Activated CD4-positive, alpha-beta T cell treated with anti-CD3 and anti-CD28 coated beads, Interleukin-2, amount 50 U/mL, for 1 hour (primary cell): ENCODE data around the gene MR1.

ENCODE experiments used
- DNase-seq: peaks from one replicate; pipeline ENCODE4 v3.0.0-alpha.2; 2020

MR1 gene

DNA sequence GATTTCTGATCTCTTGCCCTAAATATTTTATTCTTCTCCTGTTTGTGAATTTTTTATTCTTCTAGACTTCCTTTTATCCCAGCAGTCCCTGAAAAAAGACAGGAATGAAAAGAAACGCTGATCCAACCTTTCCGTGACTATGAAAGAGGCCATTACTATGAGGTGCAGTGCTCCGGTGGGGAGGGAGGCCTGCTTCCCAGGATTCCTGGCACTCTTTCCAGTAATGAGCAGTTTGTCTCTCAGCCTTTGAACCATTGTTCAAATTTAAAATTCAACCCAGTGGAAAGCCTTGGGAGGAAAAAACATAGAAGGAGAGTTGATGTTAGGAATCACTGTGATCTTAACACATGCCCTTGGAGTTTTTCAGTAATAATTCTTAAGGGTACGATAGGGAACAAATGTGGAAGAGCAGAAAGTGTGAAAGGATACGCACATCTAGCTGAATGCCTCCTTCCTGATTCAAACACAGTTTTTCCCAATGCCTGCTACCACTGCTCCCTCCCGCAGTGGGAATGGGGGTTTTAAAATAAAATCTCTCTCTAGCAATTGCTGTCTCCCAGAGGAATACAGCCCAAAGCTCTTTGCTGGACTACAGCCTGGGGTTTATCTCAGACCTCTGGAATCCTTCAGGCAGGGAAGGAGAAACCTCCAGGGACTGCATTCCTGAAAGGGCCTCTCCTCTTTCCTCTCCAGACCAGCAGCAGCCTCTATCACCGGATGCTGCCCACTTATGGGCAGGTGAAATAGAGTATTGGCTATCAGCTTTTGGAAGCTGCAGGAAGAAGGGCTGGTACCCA, 60.8 kb downstream of the MR1 start:
- no peak for DNase-seq

DNA sequence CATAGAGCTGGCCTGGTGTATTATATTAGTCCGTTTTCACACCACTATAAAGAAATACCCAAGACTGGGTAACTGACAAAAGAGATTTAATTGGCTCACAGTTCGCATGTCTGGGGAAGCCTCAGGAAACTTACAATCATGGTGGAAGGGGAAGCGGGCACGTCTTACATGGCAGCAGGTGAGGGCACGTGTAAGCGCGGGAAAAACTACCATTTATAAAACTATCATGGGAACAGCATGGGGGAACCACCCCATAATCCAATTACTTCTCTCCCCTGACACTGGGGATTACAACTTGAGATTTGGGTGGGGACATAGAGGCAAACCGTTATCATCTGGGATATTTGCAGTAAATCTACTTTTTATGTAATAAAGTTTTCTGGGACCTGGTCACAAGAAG, 61.5 kb downstream of the MR1 start:
- DNase-seq = no peak

DNA sequence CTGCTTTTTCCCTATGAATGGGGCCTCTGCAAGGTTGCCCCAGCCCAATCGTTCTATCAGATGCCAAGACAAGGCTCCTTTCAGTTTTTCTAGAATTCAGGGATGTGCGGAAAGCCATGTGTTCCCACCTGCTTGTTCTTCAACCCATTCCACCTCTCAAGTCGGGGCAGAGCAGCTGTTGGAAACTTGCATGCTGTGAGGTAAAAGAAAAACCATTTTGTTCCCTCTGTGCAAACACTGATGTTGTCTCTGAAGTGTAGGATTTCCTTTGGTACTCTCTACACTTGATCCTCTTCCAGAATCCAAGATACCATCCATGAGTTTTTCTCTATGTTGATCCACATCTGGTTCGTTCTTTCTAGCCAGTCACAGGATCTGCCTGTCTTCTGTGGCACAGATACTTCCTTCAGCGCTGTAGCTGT, 62.0 kb downstream of the MR1 start:
- DNase-seq = no peak

DNA sequence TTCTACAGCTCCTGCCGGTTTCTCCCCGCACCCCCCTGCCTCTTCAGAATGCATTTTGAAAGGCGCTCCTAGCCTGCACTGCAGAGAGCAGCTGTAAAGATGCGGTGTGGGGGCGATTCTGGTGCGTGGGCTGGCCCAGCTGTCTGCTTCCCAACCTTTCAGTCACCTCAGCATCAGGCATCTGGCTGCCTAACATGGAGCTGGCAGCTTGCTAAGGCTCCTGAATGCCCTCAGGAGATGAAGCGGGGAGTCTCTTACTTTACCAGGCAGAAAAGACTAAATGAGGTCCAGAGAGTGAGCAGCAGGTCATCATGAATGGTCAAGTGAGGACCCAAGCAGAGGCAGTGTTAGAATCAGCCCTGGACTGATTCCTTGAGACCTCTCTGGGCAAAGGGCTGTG, 63.5 kb downstream of the MR1 start:
- no peak for DNase-seq

DNA sequence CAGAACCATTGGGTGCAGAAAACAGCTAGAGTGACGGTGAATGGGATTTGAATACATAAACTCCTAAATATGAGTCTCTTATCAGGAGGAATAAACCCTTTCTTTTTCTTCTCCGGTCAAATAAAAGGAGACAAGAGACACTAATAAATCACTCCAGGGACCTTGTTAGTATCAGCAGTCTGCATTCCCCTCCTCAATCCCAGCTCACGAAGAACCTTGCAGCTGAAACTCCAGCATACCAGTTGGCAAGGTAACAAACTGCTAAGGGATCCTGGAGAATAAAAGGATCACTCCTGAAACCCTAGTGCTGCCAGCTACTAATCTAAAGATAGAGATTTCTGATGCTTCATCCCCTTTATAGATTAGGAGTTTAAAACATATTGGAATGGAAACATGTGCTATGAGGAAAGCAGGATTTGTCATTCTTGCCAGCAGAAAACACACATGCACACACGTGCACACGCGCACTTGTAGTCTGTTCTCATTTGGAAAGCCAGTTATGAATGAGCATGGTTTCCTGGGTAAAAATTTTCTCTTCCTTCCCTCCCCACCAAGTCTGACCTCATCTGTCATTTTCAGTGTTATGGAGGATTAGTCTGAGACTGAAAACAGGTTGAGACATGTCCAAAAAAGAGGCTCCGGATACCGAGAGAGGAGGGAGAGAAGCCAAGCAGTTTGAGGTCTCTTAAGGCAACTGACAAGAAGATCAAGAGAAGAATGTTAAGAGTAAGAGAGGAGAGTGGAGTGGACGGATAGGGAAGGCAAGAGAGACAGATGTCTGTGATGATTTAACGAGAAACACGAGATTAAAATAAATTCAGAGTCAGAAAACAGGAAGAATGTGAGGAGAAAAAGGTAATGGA, 65.6 kb downstream of the MR1 start:
- no peak for DNase-seq

DNA sequence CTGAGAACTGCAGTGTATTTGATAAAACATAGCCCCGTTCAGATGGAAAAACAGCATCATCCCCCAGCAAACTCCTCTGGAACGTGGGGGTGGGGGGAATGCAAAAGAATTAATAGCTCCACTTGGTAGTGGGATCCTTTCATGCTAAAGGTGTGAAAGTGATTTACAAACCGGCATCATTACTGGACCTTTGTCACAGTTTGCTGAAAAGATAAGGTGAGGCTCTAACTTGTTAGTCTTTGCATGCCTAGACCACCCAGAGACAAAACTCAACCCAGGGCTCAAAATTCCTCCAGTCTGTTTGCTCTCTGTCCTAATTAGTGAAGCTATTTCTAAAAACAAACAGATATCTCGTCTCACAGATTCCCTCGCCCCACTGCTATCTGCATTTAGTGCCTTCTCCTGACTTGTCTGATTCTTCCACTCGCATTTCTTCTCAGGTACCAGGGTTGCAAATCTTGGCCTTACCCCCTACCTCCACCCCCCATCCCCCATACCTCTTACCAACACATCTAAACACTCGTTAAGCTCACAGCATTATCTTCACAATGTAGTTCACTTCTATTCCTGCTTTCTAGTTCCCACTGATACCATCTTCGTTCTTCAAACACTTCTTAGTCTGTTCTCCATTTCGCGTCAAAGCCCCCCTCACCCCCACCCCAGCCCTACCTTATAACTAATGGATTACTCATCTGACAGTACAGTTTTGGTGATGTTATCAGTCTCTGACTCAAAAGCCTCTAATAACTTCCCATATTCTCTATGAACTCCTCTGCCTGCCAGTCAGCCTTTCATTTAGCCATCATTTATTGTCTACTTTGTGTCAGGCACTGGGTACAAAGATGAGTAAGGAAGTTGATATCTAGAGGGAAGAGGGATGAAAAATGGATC, 66.5 kb downstream of the MR1 start:
- DNase-seq = no peak

DNA sequence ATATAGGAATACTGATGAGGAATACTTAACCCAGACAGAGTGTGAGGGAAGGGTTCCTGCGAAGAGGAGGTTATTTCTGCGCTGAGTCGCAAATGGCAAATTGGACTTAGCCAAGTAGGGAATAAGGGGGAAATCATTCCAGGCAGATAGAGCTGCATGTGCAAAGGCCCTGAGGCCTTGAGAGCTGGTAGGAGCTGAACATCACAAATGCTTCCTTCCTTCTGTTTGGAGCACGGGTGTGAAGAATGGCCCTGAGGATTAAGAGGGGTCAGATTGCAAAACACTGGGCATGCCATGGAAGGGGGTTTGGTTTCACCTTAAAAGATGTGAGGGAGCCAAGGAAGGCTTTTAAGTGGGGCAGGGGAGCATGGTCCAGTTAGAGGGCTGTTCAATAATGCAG, 67.2 kb downstream of the MR1 start:
- no peak for DNase-seq

DNA sequence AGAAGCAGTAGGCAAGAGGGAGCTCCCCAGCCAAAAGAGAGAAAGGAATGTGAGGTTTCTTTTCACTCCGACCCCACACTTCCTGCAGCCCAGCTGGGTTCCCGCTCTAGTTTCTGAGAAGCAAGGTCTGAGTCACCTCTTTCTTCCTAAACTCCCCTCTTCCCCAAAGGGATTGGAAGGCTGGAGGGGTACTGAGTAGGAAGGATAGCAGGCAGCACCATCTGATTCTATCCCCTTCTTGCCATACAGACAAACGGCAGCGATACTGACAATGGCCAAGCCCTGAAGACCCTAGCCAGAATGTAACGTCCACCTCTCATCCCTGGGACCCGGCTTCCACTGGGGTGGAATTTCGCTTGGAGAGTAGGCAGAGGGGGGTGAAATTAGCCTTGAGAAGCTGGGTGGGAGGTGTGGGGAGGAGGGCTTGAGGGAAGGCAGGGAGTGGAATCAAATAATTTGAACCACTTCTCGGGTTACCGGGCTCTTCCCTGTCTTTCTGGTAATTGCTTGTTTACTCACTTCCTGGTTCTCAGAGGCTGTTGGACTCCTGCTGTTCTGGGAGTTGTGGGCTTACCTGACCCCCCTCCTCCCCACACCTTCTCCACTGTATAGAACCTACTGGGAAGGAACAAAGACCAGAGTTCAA, 67.9 kb downstream of the MR1 start:
- no peak for DNase-seq

DNA sequence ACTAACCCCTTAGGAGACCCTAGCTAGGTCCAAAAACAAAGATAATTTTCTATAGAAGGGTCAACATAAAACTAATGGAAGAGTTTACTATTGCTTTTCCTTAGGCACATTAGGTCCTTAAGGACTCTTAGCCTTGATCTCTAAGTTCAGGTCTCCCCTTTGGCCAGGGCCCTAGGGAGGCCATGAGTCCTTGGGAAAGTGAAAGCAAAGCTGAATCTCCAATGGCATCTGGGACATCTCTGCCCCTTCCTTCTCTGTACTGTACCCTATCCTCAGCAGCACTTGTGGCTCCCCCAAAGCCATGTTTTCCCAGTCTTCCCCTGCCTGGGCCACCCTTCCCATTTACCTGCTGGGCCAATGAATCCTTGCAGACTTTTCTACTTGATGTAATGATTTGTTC, 69.1 kb downstream of the MR1 start:
- no peak for DNase-seq

DNA sequence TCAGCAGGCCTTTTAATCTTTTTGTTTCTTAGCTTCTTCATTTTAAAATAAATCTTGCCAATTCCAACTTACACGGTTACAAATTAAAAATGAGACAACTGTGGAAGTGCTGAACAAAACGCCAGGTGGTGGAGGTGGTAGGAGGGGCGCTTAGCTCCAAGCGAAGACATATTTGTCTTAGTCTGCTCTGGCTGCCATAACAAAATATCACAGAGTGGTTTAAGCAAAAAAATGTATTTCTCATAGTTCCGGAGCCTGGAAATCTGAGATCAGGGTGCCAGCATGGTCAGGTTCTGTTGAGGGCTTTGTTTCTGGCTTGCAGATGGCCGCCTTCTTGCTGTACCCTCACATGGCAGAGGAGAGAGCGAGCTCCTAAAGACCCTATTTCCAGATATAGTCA, 69.6 kb downstream of the MR1 start:
- no peak for DNase-seq

DNA sequence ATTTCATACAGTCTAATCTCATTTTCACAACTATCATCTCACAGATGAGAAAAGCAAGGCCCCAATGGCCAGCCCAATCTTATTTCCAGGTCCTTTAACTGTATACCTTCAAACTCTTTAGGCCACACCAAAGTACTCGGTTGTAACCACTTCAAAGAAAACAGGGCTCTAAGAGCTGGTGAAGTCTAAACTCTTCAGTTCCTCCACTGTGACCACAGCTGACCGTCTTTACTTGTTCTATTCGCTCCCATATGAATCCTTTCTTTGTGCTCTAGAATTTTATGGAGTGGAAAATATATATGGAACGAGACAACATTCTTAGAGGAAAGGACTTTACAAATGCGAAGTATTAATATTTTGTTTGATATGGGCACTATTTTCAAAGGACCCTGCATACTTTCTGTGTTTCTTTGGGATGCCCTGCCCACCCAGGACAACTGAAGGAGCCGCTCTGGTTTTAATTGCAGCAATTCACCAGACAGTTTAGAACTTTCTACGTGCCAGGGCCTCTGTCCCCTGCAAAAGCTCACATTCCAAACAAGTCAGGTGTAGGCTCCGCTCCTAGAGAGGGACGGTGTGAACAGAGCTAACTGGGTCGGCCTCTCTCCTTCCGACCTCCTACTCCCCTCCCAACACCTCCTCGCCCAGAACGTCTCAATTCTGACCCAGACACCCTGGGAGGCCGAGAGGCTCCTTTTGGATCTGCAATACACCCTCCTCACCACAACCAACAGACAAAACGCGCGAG, 70.4 kb downstream of the MR1 start:
- DNase-seq = no peak

DNA sequence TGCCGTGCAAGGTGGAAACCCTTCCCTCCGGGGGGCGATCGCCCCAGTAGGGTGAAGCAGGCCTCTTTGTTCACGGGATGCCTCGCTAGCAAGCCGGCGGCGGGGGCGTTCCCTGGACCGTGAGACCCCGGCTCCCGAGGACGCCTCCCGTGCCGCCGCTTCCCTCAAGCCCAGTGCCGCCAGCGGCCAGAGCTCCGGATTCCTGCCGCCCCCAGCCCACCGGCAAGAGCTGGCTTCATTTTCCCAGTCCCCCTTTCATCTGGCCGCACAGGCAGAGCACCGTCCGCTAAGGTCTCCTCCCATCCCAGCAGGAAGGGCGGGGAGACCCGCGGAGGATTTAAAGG, 71.0 kb downstream of the MR1 start:
- peak; percentile 50 for DNase-seq

DNA sequence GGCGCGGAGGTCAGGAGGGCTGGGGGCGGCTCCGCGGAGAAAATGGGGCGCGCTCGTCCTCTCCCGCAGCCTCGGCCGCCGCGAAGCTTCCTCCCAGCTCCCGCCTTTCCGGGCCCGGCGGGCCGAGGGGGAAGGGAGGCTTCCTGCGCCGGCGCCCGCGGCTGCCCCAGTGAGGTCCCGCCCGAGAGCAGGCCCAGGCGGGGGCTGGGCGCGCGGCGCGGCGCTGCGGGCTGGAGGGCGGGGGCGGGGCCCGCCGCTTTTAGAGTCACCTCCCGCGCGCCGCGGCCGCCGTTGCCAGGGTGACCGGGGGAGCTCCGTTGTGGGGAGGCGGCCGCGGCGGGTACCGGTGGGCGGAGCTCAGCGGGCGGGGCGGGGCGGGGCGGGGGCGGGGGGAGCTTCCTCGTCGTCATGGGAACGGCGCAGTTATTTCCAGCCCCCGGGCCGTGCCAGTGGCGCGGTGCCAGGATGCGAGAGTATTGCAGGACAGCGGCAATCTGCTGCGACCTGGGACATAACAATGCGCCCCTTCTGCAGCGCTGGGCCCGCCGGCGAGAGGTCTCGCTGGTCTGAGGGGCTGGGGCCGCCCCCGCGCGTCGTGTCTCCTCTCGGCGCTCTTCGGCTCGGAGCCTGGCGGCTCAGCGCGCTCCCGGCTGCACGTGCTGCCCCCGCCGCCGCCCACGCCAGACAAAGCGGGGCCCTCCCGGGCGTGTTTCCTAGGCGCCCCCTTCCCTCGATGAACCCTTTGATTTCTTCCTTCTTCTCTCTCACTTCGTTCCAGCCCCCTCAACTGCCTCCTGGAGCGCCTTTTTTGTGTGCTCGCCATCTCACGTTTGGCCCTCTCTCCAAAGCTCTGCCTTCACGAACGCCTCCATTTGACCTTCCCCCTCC, 71.6 kb downstream of the MR1 start:
- DNase-seq = peak; percentile 94

DNA sequence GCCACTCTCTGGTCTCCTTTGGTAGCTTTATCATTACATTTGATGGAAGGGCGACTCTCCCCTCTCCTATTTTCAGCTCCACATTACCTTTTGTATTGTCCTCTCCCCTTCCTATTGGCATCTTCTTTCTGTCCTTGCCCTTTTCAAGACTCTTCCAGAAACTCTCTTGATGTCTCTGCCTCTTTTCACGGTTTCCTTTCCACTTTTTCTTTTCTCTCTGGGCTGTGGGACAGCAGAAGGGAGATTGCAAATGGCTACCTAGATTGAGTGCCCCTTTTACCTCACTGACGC, 72.2 kb downstream of the MR1 start:
- no peak for DNase-seq

DNA sequence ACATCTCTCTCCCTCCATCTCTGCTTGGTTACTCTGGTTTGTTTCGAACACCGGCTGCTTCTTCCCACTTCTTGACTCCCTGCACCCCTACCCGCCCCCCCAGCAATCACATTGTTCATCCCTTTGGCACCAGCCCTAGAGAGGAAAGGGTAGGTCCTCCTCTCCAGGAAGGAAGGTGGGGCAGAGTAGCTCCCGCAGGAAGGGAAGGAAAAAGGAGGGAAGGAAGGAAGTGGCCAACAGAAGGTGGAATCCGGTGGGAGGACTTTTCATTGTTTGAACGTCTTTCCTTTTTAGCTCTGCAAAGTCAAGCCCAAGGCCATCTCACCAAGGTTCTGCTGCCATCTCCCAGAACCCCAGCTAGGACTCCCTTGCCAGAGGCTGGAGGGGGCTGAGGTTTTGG, 72.7 kb downstream of the MR1 start:
- DNase-seq = no peak

DNA sequence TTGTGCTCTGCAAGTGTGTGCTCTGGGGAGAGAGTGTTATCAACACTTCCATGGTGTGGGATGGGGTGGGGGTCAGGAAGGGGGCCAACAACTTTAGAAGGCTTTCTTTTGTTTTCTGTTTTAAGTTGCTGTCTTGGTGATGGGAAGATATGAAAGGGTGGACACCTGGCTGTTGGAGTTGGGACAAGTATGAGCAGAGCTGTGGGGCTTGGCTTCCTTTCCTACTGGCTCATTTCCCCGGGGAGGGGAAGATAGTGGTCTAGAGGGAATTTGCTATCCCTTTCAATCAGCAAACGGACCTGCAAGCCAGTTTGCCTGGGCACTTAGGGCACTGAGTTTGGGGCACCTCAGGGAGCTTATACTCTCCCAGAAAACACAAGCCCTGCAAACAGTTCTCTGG, 73.9 kb downstream of the MR1 start:
- no peak for DNase-seq

DNA sequence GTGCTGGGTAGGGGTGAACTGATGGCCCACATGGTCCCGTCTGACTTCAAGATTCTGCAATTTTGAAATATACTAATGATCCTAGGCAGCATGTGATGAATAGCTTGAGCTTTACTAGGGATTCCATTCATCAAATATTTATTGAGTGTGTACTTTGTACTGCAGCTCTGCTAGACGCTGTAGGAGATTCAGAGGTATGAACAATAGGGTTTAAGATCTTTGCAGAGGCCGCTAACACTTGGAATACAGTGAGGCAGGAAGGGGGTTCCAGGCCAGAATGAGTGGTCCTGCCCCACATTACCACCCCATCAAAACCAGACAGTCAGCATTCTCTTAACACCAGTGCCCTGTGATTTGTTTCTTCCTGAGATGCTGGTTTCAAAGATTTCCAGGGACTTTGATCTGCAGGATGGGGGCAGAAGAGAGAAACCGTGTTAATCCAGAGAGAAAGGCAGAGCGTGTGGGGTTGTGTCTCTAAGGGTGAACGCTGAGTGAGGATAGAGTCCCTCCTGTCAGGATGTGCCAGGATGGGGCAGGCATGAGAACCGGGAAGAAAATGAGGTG, 74.6 kb downstream of the MR1 start:
- no peak for DNase-seq

DNA sequence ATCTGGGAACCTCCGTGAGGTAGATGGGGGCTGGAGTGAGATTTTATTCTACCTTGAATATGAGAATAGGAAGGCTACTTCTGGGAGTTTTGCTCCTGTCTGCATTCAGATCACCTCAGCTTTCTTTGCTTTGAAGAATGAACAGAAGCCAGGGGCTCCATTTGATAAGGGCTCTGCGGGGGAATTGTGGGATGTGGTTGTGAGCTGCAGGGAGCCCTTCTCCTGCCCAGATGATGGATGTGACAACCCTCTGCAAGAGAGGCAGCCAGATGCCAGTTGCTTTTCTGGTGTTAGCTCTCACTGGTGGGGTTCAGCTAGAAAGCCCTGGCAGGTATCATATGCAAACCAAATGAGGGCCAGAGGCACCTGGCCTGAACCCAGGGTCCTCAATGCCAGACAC, 76.2 kb downstream of the MR1 start:
- DNase-seq = no peak
